RPMI8226 (cell line): ENCODE measurements around the gene LGALS9C.
"Not testable (repeated sequence)": the region's sequence is repeated elsewhere in the genome, so short reads cannot be mapped to it uniquely, and the experiment has no call there.

Experiments used
- DNase-seq: peaks from one replicate; pipeline ENCODE4 v3.0.0-alpha.2; 2015

Gene LGALS9C

DNA sequence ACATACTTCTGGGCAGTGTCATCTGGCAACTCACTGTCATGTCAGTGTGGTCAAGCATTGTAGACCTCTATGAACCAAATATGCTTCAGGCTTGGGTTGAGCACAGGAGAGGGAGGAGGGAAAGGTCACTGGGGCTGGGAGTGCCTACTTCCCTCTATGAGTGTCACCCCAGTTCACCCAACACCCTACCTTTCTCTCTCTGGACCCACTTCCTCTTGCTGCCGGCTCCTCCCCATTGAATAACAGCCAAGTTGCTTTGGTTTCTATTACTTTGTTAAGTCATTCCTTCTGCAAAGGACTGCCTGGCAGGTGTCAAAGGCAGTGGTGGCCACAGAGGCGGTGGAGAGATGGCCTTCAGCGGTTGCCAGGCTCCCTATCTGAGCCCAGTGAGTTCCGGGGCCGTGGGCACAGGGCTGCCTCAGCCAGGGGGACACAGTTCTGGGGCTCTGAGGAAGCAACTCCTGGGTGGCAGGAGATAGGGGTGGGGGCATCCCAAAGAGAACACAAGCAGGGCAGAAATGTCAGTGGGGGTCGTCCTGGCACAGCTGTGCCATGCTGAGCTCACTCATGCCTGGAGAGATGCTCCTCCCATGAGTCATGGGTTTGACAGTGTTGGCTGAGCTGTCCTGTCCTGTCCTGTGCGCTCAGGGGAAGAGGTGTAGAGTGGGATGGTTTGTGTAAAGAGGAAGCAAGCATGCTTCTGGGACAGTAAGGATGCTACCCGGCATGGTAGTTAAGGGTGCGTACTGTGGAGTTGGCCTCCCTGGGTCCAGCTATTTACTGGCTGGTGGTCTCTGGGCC lies at the start of gene LGALS9C:
Gene LGALS9C (plus strand): TSS at position 282 of the 801 bp plus-strand sequence. CDS start 66 bp downstream, at position 348.
- peak; percentile 92 for DNase-seq

GRCh38 chr17:18432206-18432605 lies 44.4 kb upstream of the LGALS9C start:
- DNase-seq = not testable (repeated sequence)

GRCh38 chr17:18439465-18439870 lies 37.1 kb upstream of the LGALS9C start:
- not testable (repeated sequence) for DNase-seq

- not testable (repeated sequence) for DNase-seq
Observed at GRCh38 chr17:18442093-18442492, 34.5 kb upstream of the LGALS9C start.

- not testable (repeated sequence) for DNase-seq
Observed at GRCh38 chr17:18442532-18442931, 34.1 kb upstream of the LGALS9C start.

DNA sequence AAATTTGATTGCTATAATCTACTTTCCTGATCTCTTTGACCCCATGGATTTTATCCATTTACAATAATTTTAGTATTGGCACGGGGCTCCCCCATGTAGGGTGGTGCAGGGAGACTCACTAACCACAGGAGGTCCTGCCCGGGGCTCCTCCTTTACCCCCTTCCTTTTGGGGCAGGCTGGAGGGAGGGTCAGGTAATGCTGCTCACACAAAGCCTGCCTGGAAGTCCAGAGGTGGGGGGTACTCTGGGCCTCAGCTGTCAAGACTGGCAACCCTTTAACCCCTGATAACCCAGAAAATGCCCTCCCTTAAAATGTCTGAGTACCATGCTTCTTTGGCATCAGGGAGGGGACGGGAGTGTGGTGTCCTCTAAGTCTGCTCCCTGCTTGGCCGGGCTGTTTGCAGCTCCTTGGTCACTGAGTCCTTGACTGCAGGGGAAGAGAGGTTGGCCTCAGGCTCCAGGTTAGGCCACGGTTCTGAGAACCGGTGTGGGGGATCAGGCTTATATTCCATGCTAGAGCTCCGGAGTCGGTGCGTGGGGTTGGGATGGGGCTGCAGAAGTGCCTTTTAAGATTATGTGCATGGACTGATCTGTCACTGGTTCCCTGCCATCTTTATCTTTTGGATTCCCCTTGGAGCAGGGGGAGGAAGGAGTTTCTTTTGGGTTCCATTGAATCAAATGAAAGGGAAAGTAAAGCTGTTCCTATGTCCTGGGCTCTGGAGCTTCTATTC lies 28.9 kb upstream of the LGALS9C start:
- DNase-seq = not testable (repeated sequence)

- not testable (repeated sequence) for DNase-seq
Observed at GRCh38 chr17:18448311-18448710, 28.3 kb upstream of the LGALS9C start.

GRCh38 chr17:18449833-18450232 lies 26.8 kb upstream of the LGALS9C start:
- DNase-seq = not testable (repeated sequence)

DNA sequence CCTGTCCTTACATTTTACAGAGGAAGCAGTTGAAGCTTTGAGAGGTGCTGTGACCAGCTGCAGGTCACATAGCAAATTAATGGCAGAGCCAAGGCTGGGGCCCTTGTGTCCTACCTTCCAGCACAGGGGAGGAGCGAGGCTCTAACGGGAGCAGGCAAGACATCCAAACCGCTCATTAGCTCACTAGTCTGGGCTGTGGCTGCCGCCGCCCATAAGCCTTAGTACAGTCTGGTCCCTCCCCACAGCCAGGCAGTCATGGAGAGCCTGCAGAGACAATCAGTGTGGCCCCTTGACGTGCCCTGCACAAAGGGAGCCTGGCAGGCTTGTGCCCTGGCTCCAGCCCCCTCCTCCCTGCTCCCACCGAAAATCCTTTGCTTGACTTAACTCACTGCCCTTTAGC lies 25.6 kb upstream of the LGALS9C start:
- peak; percentile 2 for DNase-seq

GRCh38 chr17:18451969-18452368 lies 24.6 kb upstream of the LGALS9C start:
- peak; percentile 73 for DNase-seq

GRCh38 chr17:18459035-18459434 lies 17.6 kb upstream of the LGALS9C start:
- DNase-seq = not testable (repeated sequence)

DNA sequence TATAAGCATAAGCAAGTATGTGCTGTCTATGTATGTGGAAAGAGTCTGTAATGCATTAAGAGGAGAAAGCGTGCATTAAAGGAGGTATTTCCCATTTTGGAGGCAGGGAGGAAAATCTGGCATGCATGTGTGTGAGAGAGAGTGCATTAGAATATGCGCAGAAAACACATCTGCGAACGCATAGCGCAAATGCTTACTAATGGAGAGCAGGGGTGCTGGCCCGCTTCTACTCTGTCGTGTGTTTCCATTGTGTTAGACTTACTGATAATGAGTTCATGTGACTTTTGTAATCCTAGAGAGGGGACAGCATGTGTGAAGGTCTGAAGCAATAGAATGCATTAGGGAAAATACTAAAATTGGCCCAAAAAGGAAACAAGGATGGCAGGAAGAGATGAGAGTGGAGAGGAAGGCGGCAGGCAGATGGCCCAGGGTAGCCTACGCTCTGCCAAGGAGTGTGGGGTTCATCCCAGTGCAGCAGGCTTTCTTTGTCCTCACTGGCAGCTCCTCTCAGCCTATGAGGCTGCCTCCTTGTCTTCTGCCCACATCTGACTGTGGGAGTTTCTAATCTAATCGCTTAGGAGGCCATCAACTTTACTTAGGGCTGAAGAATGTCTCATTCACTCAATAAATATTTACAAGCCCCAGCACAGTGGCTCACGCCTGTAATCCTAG lies 12.6 kb upstream of the LGALS9C start:
- peak; percentile 0 for DNase-seq

DNA sequence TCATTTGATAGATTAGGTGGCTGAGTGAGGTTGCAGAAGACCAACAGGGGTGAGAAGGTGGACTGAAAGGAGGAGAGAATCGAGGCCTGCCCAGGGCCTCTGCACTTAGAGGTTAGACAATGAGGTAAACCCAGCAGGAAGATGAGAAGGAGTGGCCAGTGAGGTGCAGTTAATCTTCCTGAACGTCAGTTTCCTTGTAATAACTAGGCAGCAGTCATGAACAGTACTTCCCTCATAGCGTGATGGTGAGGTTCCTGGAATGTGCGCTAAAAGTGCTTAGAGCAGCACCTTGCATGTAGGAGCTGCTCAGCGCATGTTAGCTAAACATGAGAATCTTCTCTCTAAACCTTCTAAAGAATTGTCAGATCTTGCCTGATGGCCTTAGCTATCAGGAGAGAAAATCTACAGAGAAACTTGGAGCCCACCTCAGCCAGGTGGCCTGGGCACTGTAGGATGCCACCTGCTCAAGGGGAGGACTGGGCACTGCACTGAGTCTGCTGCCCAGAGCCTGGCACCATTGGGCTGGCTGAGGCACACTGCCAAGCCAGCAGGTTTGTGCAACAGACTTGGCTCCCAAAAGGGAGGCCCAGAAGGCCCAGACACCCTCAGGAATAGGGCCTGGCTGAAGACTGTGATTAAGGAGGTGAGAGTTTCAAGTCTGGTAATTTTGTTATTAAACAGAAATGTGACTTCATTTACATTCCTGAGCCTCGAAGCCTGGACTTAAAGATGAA lies 10.2 kb upstream of the LGALS9C start:
- not testable (repeated sequence) for DNase-seq

DNA sequence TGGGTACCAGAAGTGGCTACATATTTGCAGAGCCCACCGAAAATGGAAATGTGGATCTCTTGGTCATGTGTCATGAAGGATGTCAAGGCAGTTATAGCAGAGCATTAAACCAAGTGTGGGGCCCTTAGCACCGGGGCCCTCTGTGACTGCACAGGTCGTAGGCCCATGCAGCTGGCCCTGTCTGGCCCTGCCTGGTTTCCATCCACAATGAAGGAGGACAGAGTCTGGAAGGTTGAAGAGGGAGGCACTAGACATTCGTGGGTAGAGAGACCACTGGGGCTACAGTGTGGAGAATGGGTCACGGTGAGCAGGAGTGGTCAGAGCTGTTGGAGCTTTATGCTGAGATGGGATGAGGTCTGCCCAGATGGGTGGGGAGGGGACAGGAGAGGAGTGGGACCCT lies 9.6 kb upstream of the LGALS9C start:
- not testable (repeated sequence) for DNase-seq

GRCh38 chr17:18468472-18469171 lies 8.0 kb upstream of the LGALS9C start:
- DNase-seq = not testable (repeated sequence)

DNA sequence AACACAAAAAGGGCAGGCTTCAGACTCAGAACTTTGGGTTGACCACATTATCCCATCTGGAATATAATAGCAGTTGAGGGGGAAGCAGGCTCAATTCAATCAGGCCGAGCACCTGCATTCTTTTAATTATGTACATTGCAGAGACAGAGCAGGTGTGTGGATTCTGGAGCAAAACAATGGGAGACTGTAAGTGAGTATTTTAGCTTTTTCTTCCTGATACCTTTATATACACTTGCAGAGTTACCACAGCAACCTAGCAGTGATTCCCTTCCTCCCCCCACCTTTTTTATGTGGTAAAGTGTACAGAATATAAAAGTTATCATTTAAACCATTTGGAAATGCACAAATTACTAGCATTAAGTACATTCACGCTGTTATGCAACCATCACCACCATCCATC lies 6.8 kb upstream of the LGALS9C start:
- DNase-seq = not testable (repeated sequence)

DNA sequence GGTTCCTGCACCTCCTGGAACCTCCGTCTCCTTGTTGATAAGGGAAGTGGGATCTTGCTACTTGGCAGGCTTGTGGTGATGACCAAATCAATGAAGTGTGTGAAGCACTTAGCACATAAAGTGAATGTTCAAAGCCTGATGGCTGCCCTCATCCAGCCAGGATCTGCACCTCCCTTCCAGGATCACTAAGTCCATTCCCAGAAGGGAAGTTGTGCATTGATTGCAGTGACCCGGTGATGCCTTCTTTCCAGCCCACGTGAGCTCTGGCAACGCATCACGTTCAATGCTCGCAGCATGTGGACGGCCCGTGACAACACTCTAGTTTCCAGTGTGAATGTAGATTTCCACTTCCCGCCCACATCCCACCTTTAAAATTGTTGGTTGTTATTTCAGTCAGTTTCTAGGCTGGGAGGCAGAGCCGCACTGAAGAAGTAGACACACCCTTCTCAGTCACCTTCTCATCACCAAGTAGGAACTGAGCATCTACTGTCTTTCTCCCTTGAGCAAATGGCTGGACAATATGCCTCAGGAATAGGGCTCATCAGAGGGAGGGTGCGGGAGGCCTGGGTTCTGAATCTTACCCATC lies 6.2 kb upstream of the LGALS9C start:
- DNase-seq = not testable (repeated sequence)

DNA sequence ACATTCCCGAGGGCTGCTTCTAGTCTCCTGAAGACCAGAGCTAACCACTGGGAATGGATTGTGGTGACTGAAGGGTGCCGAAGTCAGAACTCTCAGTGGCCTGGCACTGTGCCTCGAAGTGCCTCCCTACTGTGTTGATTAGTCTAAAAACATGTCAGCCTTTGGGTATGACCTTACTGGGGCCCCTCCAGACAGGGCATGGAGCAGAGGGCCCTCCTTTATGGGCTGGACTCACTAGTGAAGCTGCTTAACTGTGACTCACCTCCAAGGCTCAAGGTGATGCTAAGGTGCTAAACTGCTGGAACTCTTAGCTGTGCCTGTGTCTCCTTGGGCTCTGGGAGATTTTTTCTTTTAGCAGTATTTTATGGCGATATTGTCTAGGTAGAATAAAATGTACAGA lies 2.6 kb upstream of the LGALS9C start:
- not testable (repeated sequence) for DNase-seq

- DNase-seq = not testable (repeated sequence)
Observed at GRCh38 chr17:18474754-18475153, 1.8 kb upstream of the LGALS9C start.

- not testable (repeated sequence) for DNase-seq
Observed at GRCh38 chr17:18477367-18477766, 778 bp downstream of the LGALS9C start.

- not testable (repeated sequence) for DNase-seq
Observed at GRCh38 chr17:18478362-18478761, 1.8 kb downstream of the LGALS9C start.
